Right lobe of liver (tissue), 4 donors: Measurements from ENCODE around the gene SCN2A.

Experiments
- POLR2A ChIP-seq: fragments of 450-650 bp; IDR thresholded peaks from one replicate; pipeline ENCODE4 v1.6.1; 2017; ENCODE audit warnings: antibody characterized with exemption, mild to moderate bottlenecking
- TF ChIP-seq, protein P1 (sequence below), 4 donors: fragments of 200-600 bp in 3 of 4; fragments of 450-650 bp in 1 of 4; IDR thresholded peaks; one replicate each; pipeline versions ENCODE4 v1.5.1 to v1.8.0; 2016 to 2022; ENCODE audit warnings: antibody characterized with exemption in 4 of 4, mild to moderate bottlenecking in 2 of 4
- donor health status: DM: no; HTN: no; CAD: no.
- donor health status: DM: no; HTN: no; CAD: no.
- donor health status: DM: no; HTN: yes; CAD: no.

DNA sequence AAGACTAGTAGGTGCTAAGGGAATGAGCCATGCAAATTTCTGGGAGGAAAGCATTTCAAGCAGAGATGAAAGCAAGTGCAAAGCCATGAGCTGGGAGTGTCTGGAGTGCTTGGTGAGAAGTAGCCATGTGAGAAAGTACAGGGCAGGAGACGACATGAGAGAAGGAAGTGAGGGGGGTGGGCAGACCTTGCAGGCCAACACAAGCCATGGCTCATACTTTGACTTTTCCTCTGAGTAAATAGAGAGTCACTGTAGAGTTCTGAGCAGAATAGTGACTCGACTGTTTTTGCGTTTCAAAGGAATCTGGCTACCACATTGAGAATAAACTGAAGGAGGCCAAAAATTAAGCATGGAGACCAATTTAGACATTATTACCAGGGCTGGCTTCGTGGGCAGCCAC is 42.2 kb downstream of the SCN2A start:
- TF ChIP-seq, protein P1, sequence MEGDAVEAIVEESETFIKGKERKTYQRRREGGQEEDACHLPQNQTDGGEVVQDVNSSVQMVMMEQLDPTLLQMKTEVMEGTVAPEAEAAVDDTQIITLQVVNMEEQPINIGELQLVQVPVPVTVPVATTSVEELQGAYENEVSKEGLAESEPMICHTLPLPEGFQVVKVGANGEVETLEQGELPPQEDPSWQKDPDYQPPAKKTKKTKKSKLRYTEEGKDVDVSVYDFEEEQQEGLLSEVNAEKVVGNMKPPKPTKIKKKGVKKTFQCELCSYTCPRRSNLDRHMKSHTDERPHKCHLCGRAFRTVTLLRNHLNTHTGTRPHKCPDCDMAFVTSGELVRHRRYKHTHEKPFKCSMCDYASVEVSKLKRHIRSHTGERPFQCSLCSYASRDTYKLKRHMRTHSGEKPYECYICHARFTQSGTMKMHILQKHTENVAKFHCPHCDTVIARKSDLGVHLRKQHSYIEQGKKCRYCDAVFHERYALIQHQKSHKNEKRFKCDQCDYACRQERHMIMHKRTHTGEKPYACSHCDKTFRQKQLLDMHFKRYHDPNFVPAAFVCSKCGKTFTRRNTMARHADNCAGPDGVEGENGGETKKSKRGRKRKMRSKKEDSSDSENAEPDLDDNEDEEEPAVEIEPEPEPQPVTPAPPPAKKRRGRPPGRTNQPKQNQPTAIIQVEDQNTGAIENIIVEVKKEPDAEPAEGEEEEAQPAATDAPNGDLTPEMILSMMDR (IDR thresholded peaks at IDR 0.05), result no peak
- TF ChIP-seq POLR2A, result no peak
